GM12878 (cell line): ENCODE data around the gene XNDC1N. TPM values are rescaled to one million over a fixed set of nuclear protein-coding genes. Genes with fewer than 3 reads are reported as not detected.
"Not testable (repeated sequence)": the region's sequence is repeated elsewhere in the genome, so short reads cannot be mapped to it uniquely, and the experiment has no call there.

ENCODE experiments used
- ATAC-seq: fragments of 200-7000 bp; cut with Tn5 transposase; 3 replicates; pipeline ENCODE4 v1.9.1; 2020; ENCODE audit warnings: mild to moderate bottlenecking, moderate library complexity
- BruUV-seq: library from RNA; stranded (reverse); fragments of 400-500 nt; replicated peaks from 2 replicates; lab custom pipeline; 2021; lab: Mats Ljungman, UMichigan
- CTCF ChIA-PET: fragments of 300-600 bp; sonication (Branson Sonifier 250); formaldehyde crosslinking; extraction: SDS; loops from one replicate; lab custom pipeline; 2021; ENCODE audit warnings: inconsistent platforms; lab: Yijun Ruan, JAX
- POLR2A ChIA-PET: fragments of 350-600 bp; formaldehyde crosslinking; extraction: SDS; loops from one replicate; lab custom pipeline; 2021; ENCODE audit warnings: inconsistent platforms; lab: Charles Lee
- RAD21 ChIA-PET: fragments of 300-600 bp; sonication (Branson Sonifier 250); formaldehyde crosslinking; loops from one replicate; lab custom pipeline; 2023; ENCODE audit warnings: antibody characterized with exemption; ENCODE audit not compliant: unreplicated experiment; lab: Charles Lee
- SMC1A ChIA-PET: fragments of 300-600 bp; sonication (Branson Sonifier 250); formaldehyde crosslinking; loops from one replicate; lab custom pipeline; 2023; ENCODE audit not compliant: unreplicated experiment, uncharacterized antibody; lab: Charles Lee
- DNase-seq: peaks from one replicate; pipeline ENCODE4 v3.0.0-alpha.2; 2011; ENCODE audit warnings: low read depth, low spot score
- FAIRE-seq: peaks from 3 replicates; lab custom pipeline; 2011; peaks lifted over from hg19 to GRCh38; lab: Jason Lieb, UNC
- H2AFZ ChIP-seq: 2 replicates; pipeline ENCODE4 v1.6.0; 2011; ENCODE audit warnings: low read depth, low read length, control low read depth; ENCODE audit not compliant: control insufficient read depth
- H3K27ac ChIP-seq: 2 replicates; pipeline ENCODE4 v1.5.1; 2011; ENCODE audit warnings: control low read depth; ENCODE audit not compliant: control insufficient read depth, insufficient read depth
- H3K27me3 ChIP-seq, 2 experiments: replicated peaks in 1 of 2; 2 replicates each; pipeline versions ENCODE4 v1.6.0 to v1.6.1; 2011; ENCODE audit warnings: low read length in 1 of 2; ENCODE audit not compliant: control insufficient read depth in 2 of 2, insufficient read depth in 2 of 2
- H3K36me3 ChIP-seq, 2 experiments: 2 replicates each; pipeline ENCODE4 v1.5.1; 2011; ENCODE audit warnings: low read length in 1 of 2; ENCODE audit not compliant: control insufficient read depth in 2 of 2, insufficient read depth in 2 of 2
- H3K4me1 ChIP-seq: 2 replicates; pipeline ENCODE4 v1.6.1; 2011; ENCODE audit warnings: mild to moderate bottlenecking, low read length, moderate library complexity, mixed read lengths; ENCODE audit not compliant: control insufficient read depth, insufficient read depth
- H3K4me2 ChIP-seq: 2 replicates; pipeline ENCODE4 v1.6.0; 2011; ENCODE audit warnings: control low read depth; ENCODE audit not compliant: control insufficient read depth, insufficient read depth
- H3K4me3 ChIP-seq: fragments of 200-600 bp; sonication (generic); 2 replicates; pipeline ENCODE4 v1.5.1; 2016
- H3K79me2 ChIP-seq: 2 replicates; pipeline ENCODE4 v1.6.0; 2011; ENCODE audit warnings: low read length; ENCODE audit not compliant: control insufficient read depth, insufficient read depth
- H3K9ac ChIP-seq: 2 replicates; pipeline ENCODE4 v1.8.0; 2011; ENCODE audit warnings: low read length, control low read depth, mixed read lengths; ENCODE audit not compliant: control insufficient read depth, insufficient read depth
- H3K9me3 ChIP-seq: replicated peaks from 3 replicates; pipeline ENCODE4 v1.5.1; 2011; ENCODE audit warnings: mild to moderate bottlenecking, low read length; ENCODE audit not compliant: control insufficient read depth, insufficient read depth
- H4K20me1 ChIP-seq: 2 replicates; pipeline ENCODE4 v1.6.0; 2011; ENCODE audit not compliant: control insufficient read depth, insufficient read depth
- WGBS: methylation state at CpG from one replicate; pipeline ENCODE4 v1.1.6; 2016; ENCODE audit warnings: low lambda C conversion rate; ENCODE audit not compliant: insufficient replicate concordance, insufficient coverage; ENCODE audit errors: missing lambda C conversion rate; 5-methylcytosine and 5-hydroxymethylcytosine counted together
- in situ Hi-C: fragments of 300-500 bp; cut with MboI; formaldehyde crosslinking; loops from 9 replicates; pipeline ENCODE4 v1.14.3; 2018; ENCODE audit warnings: mixed read lengths
- intact Hi-C: fragments of 100-400 bp; cut with micrococcal nuclease; formaldehyde crosslinking; loops from one replicate; pipeline ENCODE4 v1.14.2; 2022; ENCODE audit not compliant: unreplicated experiment
- polyA plus RNA-seq, 11 experiments: library from polyadenylated mRNA; depleted of rRNA in 4 of 11; unstranded in 6 of 11; stranded (reverse) in 5 of 11; fragments of >200 nt; fragmentation: Nextera tagmentation in 4 of 11; fragmentation: Illumina TruSeq in 1 of 11; extraction: Ambion mirVana in 4 of 11; extraction: Trizol in 1 of 11; gene quantifications; 1 replicate in 1 of 11; 2 replicates in 10 of 11; pipeline versions ENCODE4 v1.2.1 to v1.2.3, GENCODE V29; 2011 to 2016; ENCODE audit warnings: inconsistent platforms in 2 of 11, missing spikeins in 2 of 11, low read depth in 1 of 11
- total RNA-seq, 4 experiments: library from RNA; depleted of rRNA in 3 of 4; stranded (reverse); fragments of >200 nt in 3 of 4; fragmentation: Illumina TruSeq in 1 of 4; extraction: Trizol in 1 of 4; gene quantifications; 2 replicates each; pipeline versions ENCODE4 v1.2.1 to v1.2.3, GENCODE V29; 2013 to 2021

Gene XNDC1N
- total and polyA plus RNA-seq, 10 of the 15 experiments (the other 5 are each of a cell fraction or from before 2014, with no cell fraction given), result 5.7 to 13.7 (median 9.8) TPM

GRCh38 chr11:71888335-71889010 lies 39.9 kb downstream of the XNDC1N start:
- H3K27ac ChIP-seq, H3K79me2 ChIP-seq, H3K4me1 ChIP-seq, POLR2A ChIA-PET, ATAC-seq, H2AFZ ChIP-seq, in situ Hi-C loops, FAIRE-seq, H3K9me3 ChIP-seq, H4K20me1 ChIP-seq, H3K4me3 ChIP-seq, DNase-seq, RAD21 ChIA-PET, H3K36me3 ChIP-seq, CTCF ChIA-PET, BruUV-seq, H3K9ac ChIP-seq, intact Hi-C loops, H3K27me3 ChIP-seq, H3K4me2 ChIP-seq, SMC1A ChIA-PET: not testable (repeated sequence)
- WGBS, result 98% methylated on average over 14 of the region's 14 CpGs

- H3K79me2 ChIP-seq, POLR2A ChIA-PET, H2AFZ ChIP-seq, DNase-seq, H3K4me2 ChIP-seq, H3K4me3 ChIP-seq, SMC1A ChIA-PET, H3K36me3 ChIP-seq, BruUV-seq, RAD21 ChIA-PET, FAIRE-seq, ATAC-seq, H3K27me3 ChIP-seq, CTCF ChIA-PET, H3K9ac ChIP-seq, H4K20me1 ChIP-seq, H3K9me3 ChIP-seq, H3K4me1 ChIP-seq, H3K27ac ChIP-seq, intact Hi-C loops, in situ Hi-C loops: not testable (repeated sequence)
- WGBS, result 97% methylated on average over 12 of the region's 12 CpGs
Observed at GRCh38 chr11:71885806-71886205, 42.6 kb downstream of the XNDC1N start.

Other genes with a start within 250 kb of the XNDC1N start
Only the 7 nearest of the 10 such genes appear.
- gene DEFB108B, start 95.4 kb downstream of the XNDC1N start, total RNA-seq (2014; rRNA removed), result not detected in 2 replicates
- gene DEFB108B, start 95.4 kb downstream of the XNDC1N start, total RNA-seq (2014; rRNA removed; fragmentation: Illumina TruSeq; extraction: Trizol), result not detected in 2 replicates
- not detected in 2 replicates for gene DEFB108B, start 95.4 kb downstream of the XNDC1N start, total RNA-seq (2021)
- gene DEFB108B, start 95.4 kb downstream of the XNDC1N start, polyA plus RNA-seq (2011; rRNA removed), result not detected in 2 replicates
- gene DEFB108B, start 95.4 kb downstream of the XNDC1N start, polyA plus RNA-seq (2014; fragmentation: Illumina TruSeq; extraction: Trizol), result not detected in 2 replicates
- gene DEFB108B, start 95.4 kb downstream of the XNDC1N start, polyA plus RNA-seq (2014; fragmentation: Nextera tagmentation; extraction: Ambion mirVana), result not detected
- gene DEFB108B, start 95.4 kb downstream of the XNDC1N start, polyA plus RNA-seq (2014; rRNA removed), result not detected in 2 replicates
- not detected for gene DEFB108B, start 95.4 kb downstream of the XNDC1N start, polyA plus RNA-seq (2016; fragmentation: Nextera tagmentation; extraction: Ambion mirVana)
- not detected in 2 replicates for gene DEFB131B, start 50.1 kb downstream of the XNDC1N start, total RNA-seq (2014; rRNA removed)
- not detected in 2 replicates for gene DEFB131B, start 50.1 kb downstream of the XNDC1N start, total RNA-seq (2014; rRNA removed; fragmentation: Illumina TruSeq; extraction: Trizol)
- gene DEFB131B, start 50.1 kb downstream of the XNDC1N start, total RNA-seq (2021), result not detected in 2 replicates
- gene DEFB131B, start 50.1 kb downstream of the XNDC1N start, polyA plus RNA-seq (2011; rRNA removed), result not detected in 2 replicates
- not detected in 2 replicates for gene DEFB131B, start 50.1 kb downstream of the XNDC1N start, polyA plus RNA-seq (2014; fragmentation: Illumina TruSeq; extraction: Trizol)
- gene DEFB131B, start 50.1 kb downstream of the XNDC1N start, polyA plus RNA-seq (2014; fragmentation: Nextera tagmentation; extraction: Ambion mirVana), result not detected
- not detected in 2 replicates for gene DEFB131B, start 50.1 kb downstream of the XNDC1N start, polyA plus RNA-seq (2014; rRNA removed)
- gene DEFB131B, start 50.1 kb downstream of the XNDC1N start, polyA plus RNA-seq (2016; fragmentation: Nextera tagmentation; extraction: Ambion mirVana), result not detected
- gene RNF121, start 452 bp upstream of the XNDC1N start, total RNA-seq (2014; rRNA removed), result 41.5 and 42.4 TPM in 2 replicates
- 23.1 and 27.8 TPM in 2 replicates for gene RNF121, start 452 bp upstream of the XNDC1N start, total RNA-seq (2014; rRNA removed; fragmentation: Illumina TruSeq; extraction: Trizol)
- gene RNF121, start 452 bp upstream of the XNDC1N start, total RNA-seq (2021), result 42.9 and 46.0 TPM in 2 replicates
- gene RNF121, start 452 bp upstream of the XNDC1N start, polyA plus RNA-seq (2011; rRNA removed), result 61.2 and 73.7 TPM in 2 replicates
- gene RNF121, start 452 bp upstream of the XNDC1N start, polyA plus RNA-seq (2014; fragmentation: Illumina TruSeq; extraction: Trizol), result 36.7 and 47.2 TPM in 2 replicates
- 10 to 100 TPM in 1 of 2 experiments, 1 to 10 TPM in 1; 8.6 to 19.0 TPM for gene RNF121, start 452 bp upstream of the XNDC1N start, polyA plus RNA-seq (2014; fragmentation: Nextera tagmentation; extraction: Ambion mirVana)
- gene RNF121, start 452 bp upstream of the XNDC1N start, polyA plus RNA-seq (2014; rRNA removed), result 43.7 and 52.5 TPM in 2 replicates
- 10 to 100 TPM; 19.4 to 22.2 TPM for gene RNF121, start 452 bp upstream of the XNDC1N start, polyA plus RNA-seq (2016; fragmentation: Nextera tagmentation; extraction: Ambion mirVana)
- 4.9 and 5.5 TPM in 2 replicates for gene IL18BP, start 70.3 kb upstream of the XNDC1N start, total RNA-seq (2014; rRNA removed)
- 5.0 and 5.9 TPM in 2 replicates for gene IL18BP, start 70.3 kb upstream of the XNDC1N start, total RNA-seq (2014; rRNA removed; fragmentation: Illumina TruSeq; extraction: Trizol)
- 16.3 and 19.0 TPM in 2 replicates for gene IL18BP, start 70.3 kb upstream of the XNDC1N start, total RNA-seq (2021)
- 9.2 and 11.8 TPM in 2 replicates for gene IL18BP, start 70.3 kb upstream of the XNDC1N start, polyA plus RNA-seq (2011; rRNA removed)
- 13.7 and 15.9 TPM in 2 replicates for gene IL18BP, start 70.3 kb upstream of the XNDC1N start, polyA plus RNA-seq (2014; fragmentation: Illumina TruSeq; extraction: Trizol)
- 1 to 10 TPM; 2.6 to 3.5 TPM for gene IL18BP, start 70.3 kb upstream of the XNDC1N start, polyA plus RNA-seq (2014; fragmentation: Nextera tagmentation; extraction: Ambion mirVana)
- 18.1 and 23.4 TPM in 2 replicates for gene IL18BP, start 70.3 kb upstream of the XNDC1N start, polyA plus RNA-seq (2014; rRNA removed)
- 10 to 100 TPM; 10.2 to 11.1 TPM for gene IL18BP, start 70.3 kb upstream of the XNDC1N start, polyA plus RNA-seq (2016; fragmentation: Nextera tagmentation; extraction: Ambion mirVana)
- gene NUMA1, start 151.9 kb upstream of the XNDC1N start, total RNA-seq (2014; rRNA removed), result 82.3 and 88.1 TPM in 2 replicates
- 44.3 TPM in 2 replicates for gene NUMA1, start 151.9 kb upstream of the XNDC1N start, total RNA-seq (2014; rRNA removed; fragmentation: Illumina TruSeq; extraction: Trizol)
- 102 and 111 TPM in 2 replicates for gene NUMA1, start 151.9 kb upstream of the XNDC1N start, total RNA-seq (2021)
- gene NUMA1, start 151.9 kb upstream of the XNDC1N start, polyA plus RNA-seq (2011; rRNA removed), result 32.7 and 61.5 TPM in 2 replicates
- 36.7 and 60.6 TPM in 2 replicates for gene NUMA1, start 151.9 kb upstream of the XNDC1N start, polyA plus RNA-seq (2014; fragmentation: Illumina TruSeq; extraction: Trizol)
- 1 to 10 TPM; 5.5 to 7.1 TPM for gene NUMA1, start 151.9 kb upstream of the XNDC1N start, polyA plus RNA-seq (2014; fragmentation: Nextera tagmentation; extraction: Ambion mirVana)
- 77.3 and 84.6 TPM in 2 replicates for gene NUMA1, start 151.9 kb upstream of the XNDC1N start, polyA plus RNA-seq (2014; rRNA removed)
- gene NUMA1, start 151.9 kb upstream of the XNDC1N start, polyA plus RNA-seq (2016; fragmentation: Nextera tagmentation; extraction: Ambion mirVana), result 10 to 100 TPM; 58.1 to 63.5 TPM
- 4.0 and 5.6 TPM in 2 replicates for gene LRRC51, start 152.3 kb upstream of the XNDC1N start, total RNA-seq (2014; rRNA removed)
- 4.1 and 4.7 TPM in 2 replicates for gene LRRC51, start 152.3 kb upstream of the XNDC1N start, total RNA-seq (2014; rRNA removed; fragmentation: Illumina TruSeq; extraction: Trizol)
- gene LRRC51, start 152.3 kb upstream of the XNDC1N start, total RNA-seq (2021), result 2.6 and 5.5 TPM in 2 replicates
- 6.1 and 8.6 TPM in 2 replicates for gene LRRC51, start 152.3 kb upstream of the XNDC1N start, polyA plus RNA-seq (2011; rRNA removed)
- gene LRRC51, start 152.3 kb upstream of the XNDC1N start, polyA plus RNA-seq (2014; fragmentation: Illumina TruSeq; extraction: Trizol), result 6.4 and 11.7 TPM in 2 replicates
- 1 to 10 TPM; 4.7 to 6.2 TPM for gene LRRC51, start 152.3 kb upstream of the XNDC1N start, polyA plus RNA-seq (2014; fragmentation: Nextera tagmentation; extraction: Ambion mirVana)
- 7.5 and 7.8 TPM in 2 replicates for gene LRRC51, start 152.3 kb upstream of the XNDC1N start, polyA plus RNA-seq (2014; rRNA removed)
- gene LRRC51, start 152.3 kb upstream of the XNDC1N start, polyA plus RNA-seq (2016; fragmentation: Nextera tagmentation; extraction: Ambion mirVana), result 1 to 10 TPM; 3.1 to 6.1 TPM
- 112 and 127 TPM in 2 replicates for gene LAMTOR1, start 174.7 kb upstream of the XNDC1N start, total RNA-seq (2014; rRNA removed)
- 59.8 and 66.5 TPM in 2 replicates for gene LAMTOR1, start 174.7 kb upstream of the XNDC1N start, total RNA-seq (2014; rRNA removed; fragmentation: Illumina TruSeq; extraction: Trizol)
- 80.8 and 82.1 TPM in 2 replicates for gene LAMTOR1, start 174.7 kb upstream of the XNDC1N start, total RNA-seq (2021)
- 45.8 and 58.8 TPM in 2 replicates for gene LAMTOR1, start 174.7 kb upstream of the XNDC1N start, polyA plus RNA-seq (2011; rRNA removed)
- gene LAMTOR1, start 174.7 kb upstream of the XNDC1N start, polyA plus RNA-seq (2014; fragmentation: Illumina TruSeq; extraction: Trizol), result 75.6 and 94.4 TPM in 2 replicates
- gene LAMTOR1, start 174.7 kb upstream of the XNDC1N start, polyA plus RNA-seq (2014; fragmentation: Nextera tagmentation; extraction: Ambion mirVana), result 100 to 1,000 TPM in 1 of 2 experiments, 10 to 100 TPM in 1; 85.1 to 126 TPM
- gene LAMTOR1, start 174.7 kb upstream of the XNDC1N start, polyA plus RNA-seq (2014; rRNA removed), result 126 and 128 TPM in 2 replicates
- 100 to 1,000 TPM; 139 to 141 TPM for gene LAMTOR1, start 174.7 kb upstream of the XNDC1N start, polyA plus RNA-seq (2016; fragmentation: Nextera tagmentation; extraction: Ambion mirVana)